Liver (tissue), 3 donors: ENCODE data around the gene PEAK3.

Experiments
- ATF3 ChIP-seq: IDR thresholded peaks from 2 replicates; pipeline ENCODE4 v1.6.1; 2016; ENCODE audit warnings: antibody characterized with exemption
- CTCF ChIP-seq: fragments of 150-350 bp; IDR thresholded peaks from 2 replicates; pipeline ENCODE4 v1.5.1; 2017; ENCODE audit warnings: improper control_type of control experiment, low read depth, low read length; ENCODE audit not compliant: missing input control
- FOXA1 ChIP-seq: IDR thresholded peaks from 2 replicates; pipeline ENCODE4 v1.6.1; 2016; ENCODE audit warnings: antibody characterized with exemption
- HNF4A ChIP-seq, 2 donors: conservative IDR thresholded peaks; 2 replicates each; pipeline ENCODE4 v1.6.1; 2016; ENCODE audit warnings: antibody characterized with exemption in 2 of 2, mild to moderate bottlenecking in 2 of 2
- JUND ChIP-seq, 2 donors: IDR thresholded peaks; 2 replicates each; pipeline ENCODE4 v1.6.1; 2016; ENCODE audit warnings: antibody characterized with exemption in 2 of 2
- MAX ChIP-seq: IDR thresholded peaks from 2 replicates; pipeline ENCODE4 v1.6.1; 2016; ENCODE audit warnings: antibody characterized with exemption
- RAD21 ChIP-seq, 2 donors: IDR thresholded peaks; 2 replicates each; pipeline ENCODE4 v1.6.1; 2016; ENCODE audit warnings: antibody characterized with exemption in 2 of 2, mild to moderate bottlenecking in 2 of 2
- REST ChIP-seq: IDR thresholded peaks from 2 replicates; pipeline ENCODE4 v1.6.1; 2016; ENCODE audit warnings: antibody characterized with exemption, mild to moderate bottlenecking
- TAF1 ChIP-seq: conservative IDR thresholded peaks from 2 replicates; pipeline ENCODE4 v1.6.1; 2016; ENCODE audit warnings: antibody characterized with exemption, mild to moderate bottlenecking
- YY1 ChIP-seq: IDR thresholded peaks from 2 replicates; pipeline ENCODE4 v1.6.1; 2016; ENCODE audit warnings: antibody characterized with exemption, mild to moderate bottlenecking
- ZBTB33 ChIP-seq: IDR thresholded peaks from 2 replicates; pipeline ENCODE4 v1.6.1; 2016; ENCODE audit warnings: antibody characterized with exemption
- donor health status: healthy.
- donor health status: healthy.

GRCh38 chr19:2329149-2329478 is 47.1 kb upstream of the PEAK3 start:
- TF ChIP-seq MAX (no peak), CTCF (no peak), ATF3 (no peak), YY1 (no peak), RAD21 (IDR thresholded peaks at IDR 0.05) (no peak), FOXA1 (no peak), JUND (IDR thresholded peaks at IDR 0.05) (no peak), TAF1 (no peak), REST (no peak), ZBTB33 (no peak), HNF4A (conservative IDR thresholded peaks at IDR 0.05) (no peak)
